ENCODE data around the gene BID.

DNA sequence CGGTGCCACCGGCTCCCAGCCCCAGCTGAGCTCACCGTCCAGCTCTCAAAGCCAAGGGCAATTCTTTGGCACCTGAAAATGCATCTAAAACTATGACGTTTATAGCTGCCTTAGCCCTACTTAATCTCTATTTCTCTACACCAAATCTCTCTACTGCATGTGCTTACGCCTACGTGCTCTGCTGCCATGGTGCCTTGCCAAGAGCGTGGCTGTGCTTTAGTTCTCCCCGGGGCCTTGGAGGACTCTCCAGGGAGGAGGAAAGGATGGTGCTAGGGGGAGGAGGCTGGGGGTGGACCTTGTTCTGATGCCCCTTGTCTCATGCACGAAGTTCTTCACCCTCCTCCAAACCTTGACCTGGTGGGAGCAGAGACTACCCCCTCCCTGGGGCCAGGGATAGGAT lies 9.0 kb upstream of the BID start:
- TF ChIP-seq, protein P1, sequence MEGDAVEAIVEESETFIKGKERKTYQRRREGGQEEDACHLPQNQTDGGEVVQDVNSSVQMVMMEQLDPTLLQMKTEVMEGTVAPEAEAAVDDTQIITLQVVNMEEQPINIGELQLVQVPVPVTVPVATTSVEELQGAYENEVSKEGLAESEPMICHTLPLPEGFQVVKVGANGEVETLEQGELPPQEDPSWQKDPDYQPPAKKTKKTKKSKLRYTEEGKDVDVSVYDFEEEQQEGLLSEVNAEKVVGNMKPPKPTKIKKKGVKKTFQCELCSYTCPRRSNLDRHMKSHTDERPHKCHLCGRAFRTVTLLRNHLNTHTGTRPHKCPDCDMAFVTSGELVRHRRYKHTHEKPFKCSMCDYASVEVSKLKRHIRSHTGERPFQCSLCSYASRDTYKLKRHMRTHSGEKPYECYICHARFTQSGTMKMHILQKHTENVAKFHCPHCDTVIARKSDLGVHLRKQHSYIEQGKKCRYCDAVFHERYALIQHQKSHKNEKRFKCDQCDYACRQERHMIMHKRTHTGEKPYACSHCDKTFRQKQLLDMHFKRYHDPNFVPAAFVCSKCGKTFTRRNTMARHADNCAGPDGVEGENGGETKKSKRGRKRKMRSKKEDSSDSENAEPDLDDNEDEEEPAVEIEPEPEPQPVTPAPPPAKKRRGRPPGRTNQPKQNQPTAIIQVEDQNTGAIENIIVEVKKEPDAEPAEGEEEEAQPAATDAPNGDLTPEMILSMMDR (IDR thresholded peaks at IDR 0.05) = no peak
- TF ChIP-seq POLR2A (IDR thresholded peaks at IDR 0.05) = no peak
